HUES48 (cell line): Measurements from ENCODE around the gene PITRM1.

Source experiments
- H3K27ac ChIP-seq: one replicate; pipeline ENCODE4 v1.7.0; 2013; ENCODE audit warnings: low read depth, low read length, inconsistent platforms
- H3K27me3 ChIP-seq: 2 replicates; pipeline ENCODE4 v1.6.1; 2013; ENCODE audit warnings: mild to moderate bottlenecking, low read length; ENCODE audit not compliant: control insufficient read depth, insufficient read depth
- H3K36me3 ChIP-seq: 2 replicates; pipeline ENCODE4 v1.6.1; 2013; ENCODE audit warnings: low read length; ENCODE audit not compliant: control insufficient read depth, insufficient read depth
- H3K4me1 ChIP-seq: 2 replicates; pipeline ENCODE4 v1.6.1; 2013; ENCODE audit warnings: mild to moderate bottlenecking, low read length; ENCODE audit not compliant: control insufficient read depth, insufficient read depth
- H3K4me3 ChIP-seq: 2 replicates; pipeline ENCODE4 v1.5.1; 2013; ENCODE audit warnings: mild to moderate bottlenecking, low read depth, low read length
- H3K9ac ChIP-seq: 2 replicates; pipeline ENCODE4 v1.6.1; 2013; ENCODE audit warnings: mild to moderate bottlenecking, low read depth, low read length, moderate library complexity
- H3K9me3 ChIP-seq: 2 replicates; pipeline ENCODE4 v1.6.1; 2013; ENCODE audit warnings: low read length; ENCODE audit not compliant: control insufficient read depth, insufficient read depth

The PITRM1 gene

GRCh38 chr10:3117486-3117885, 55.1 kb downstream of the PITRM1 start:
- Histone ChIP-seq H3K27me3 (no peaks in the 10 kb centered on the region), H3K4me3 (no peak overlapping the region), H3K36me3 (peaks cover 91% of the 10 kb centered on the region), H3K4me1 (no peaks in the 10 kb centered on the region), H3K27ac (no peak overlapping the region), H3K9me3 (no peaks in the 10 kb centered on the region), H3K9ac (no peak overlapping the region)

- H3K27ac ChIP-seq = no peak overlapping the region
- no peaks in the 10 kb centered on the region for H3K4me1 ChIP-seq
- no peak overlapping the region for H3K4me3 ChIP-seq
- H3K27me3 ChIP-seq = no peaks in the 10 kb centered on the region
- H3K9me3 ChIP-seq = no peaks in the 10 kb centered on the region
- H3K9ac ChIP-seq = no peak overlapping the region
- peaks cover 91% of the 10 kb centered on the region for H3K36me3 ChIP-seq
Observed at GRCh38 chr10:3116508-3117100, 56.0 kb downstream of the PITRM1 start.

- no peak overlapping the region for H3K9ac ChIP-seq
- peaks cover 91% of the 10 kb centered on the region for H3K36me3 ChIP-seq
Observed at GRCh38 chr10:3115685-3116084, 56.9 kb downstream of the PITRM1 start.

GRCh38 chr10:3113343-3113720, 59.2 kb downstream of the PITRM1 start:
- Histone ChIP-seq H3K9me3 (no peaks in the 10 kb centered on the region), H3K9ac (no peak overlapping the region), H3K27me3 (no peaks in the 10 kb centered on the region), H3K36me3 (peaks cover 92% of the 10 kb centered on the region), H3K4me3 (no peak overlapping the region), H3K27ac (no peak overlapping the region), H3K4me1 (no peaks in the 10 kb centered on the region)

More at GRCh38 chr10:3115685-3116084, 56.9 kb downstream of the PITRM1 start:
- no peaks in the 10 kb centered on the region for H3K9me3 ChIP-seq
- no peaks in the 10 kb centered on the region for H3K27me3 ChIP-seq
- H3K4me1 ChIP-seq = no peaks in the 10 kb centered on the region
- H3K4me3 ChIP-seq = no peak overlapping the region
- H3K27ac ChIP-seq = no peak overlapping the region

- no peaks in the 10 kb centered on the region for H3K9me3 ChIP-seq
- H3K36me3 ChIP-seq = peaks cover 93% of the 10 kb centered on the region
- no peaks in the 10 kb centered on the region for H3K4me1 ChIP-seq
- H3K4me3 ChIP-seq = no peak overlapping the region
- H3K27ac ChIP-seq = no peak overlapping the region
- no peaks in the 10 kb centered on the region for H3K27me3 ChIP-seq
- no peak overlapping the region for H3K9ac ChIP-seq
Observed at GRCh38 chr10:3111621-3112163, 60.9 kb downstream of the PITRM1 start.

- no peak overlapping the region for H3K9ac ChIP-seq
- H3K4me3 ChIP-seq = no peak overlapping the region
- peaks cover 86% of the 10 kb centered on the region for H3K36me3 ChIP-seq
- H3K27ac ChIP-seq = no peak overlapping the region
- no peaks in the 10 kb centered on the region for H3K27me3 ChIP-seq
- H3K9me3 ChIP-seq = no peaks in the 10 kb centered on the region
- no peaks in the 10 kb centered on the region for H3K4me1 ChIP-seq
Observed at GRCh38 chr10:3110782-3111620, 61.6 kb downstream of the PITRM1 start.

GRCh38 chr10:3109633-3110032, 62.9 kb downstream of the PITRM1 start:
- Histone ChIP-seq H3K27ac (no peak overlapping the region), H3K4me3 (no peak overlapping the region), H3K36me3 (peaks cover 87% of the 10 kb centered on the region)

GRCh38 chr10:3109196-3109595, 63.4 kb downstream of the PITRM1 start:
- no peak overlapping the region for H3K9ac ChIP-seq
- no peak overlapping the region for H3K27ac ChIP-seq
- H3K4me1 ChIP-seq = no peaks in the 10 kb centered on the region
- no peaks in the 10 kb centered on the region for H3K27me3 ChIP-seq
- no peaks in the 10 kb centered on the region for H3K9me3 ChIP-seq
- H3K4me3 ChIP-seq = no peak overlapping the region
- H3K36me3 ChIP-seq = peaks cover 87% of the 10 kb centered on the region

More at GRCh38 chr10:3109633-3110032, 62.9 kb downstream of the PITRM1 start:
- no peaks in the 10 kb centered on the region for H3K27me3 ChIP-seq
- H3K9ac ChIP-seq = no peak overlapping the region
- H3K4me1 ChIP-seq = no peaks in the 10 kb centered on the region
- no peaks in the 10 kb centered on the region for H3K9me3 ChIP-seq

GRCh38 chr10:3108575-3109105, 63.9 kb downstream of the PITRM1 start:
- Histone ChIP-seq H3K27ac (no peak overlapping the region), H3K9ac (no peak overlapping the region), H3K9me3 (no peaks in the 10 kb centered on the region), H3K36me3 (peaks cover 88% of the 10 kb centered on the region), H3K4me1 (no peaks in the 10 kb centered on the region), H3K4me3 (no peak overlapping the region), H3K27me3 (no peaks in the 10 kb centered on the region)

- H3K9ac ChIP-seq = no peak overlapping the region
- no peaks in the 10 kb centered on the region for H3K27me3 ChIP-seq
- H3K4me3 ChIP-seq = no peak overlapping the region
- H3K4me1 ChIP-seq = 0 out of 2 replicates have a peak, but pooled peaks cover under 1% of the 10 kb centered on the region
- peaks cover 88% of the 10 kb centered on the region for H3K36me3 ChIP-seq
- H3K27ac ChIP-seq = no peak overlapping the region
- no peaks in the 10 kb centered on the region for H3K9me3 ChIP-seq
Observed at GRCh38 chr10:3108033-3108432, 64.5 kb downstream of the PITRM1 start.
